ENCODE data around the gene AQP7.
"Not testable (repeated sequence)": the region's sequence is repeated elsewhere in the genome, so short reads cannot be mapped to it uniquely, and the experiment has no call there.

AQP7 gene

DNA sequence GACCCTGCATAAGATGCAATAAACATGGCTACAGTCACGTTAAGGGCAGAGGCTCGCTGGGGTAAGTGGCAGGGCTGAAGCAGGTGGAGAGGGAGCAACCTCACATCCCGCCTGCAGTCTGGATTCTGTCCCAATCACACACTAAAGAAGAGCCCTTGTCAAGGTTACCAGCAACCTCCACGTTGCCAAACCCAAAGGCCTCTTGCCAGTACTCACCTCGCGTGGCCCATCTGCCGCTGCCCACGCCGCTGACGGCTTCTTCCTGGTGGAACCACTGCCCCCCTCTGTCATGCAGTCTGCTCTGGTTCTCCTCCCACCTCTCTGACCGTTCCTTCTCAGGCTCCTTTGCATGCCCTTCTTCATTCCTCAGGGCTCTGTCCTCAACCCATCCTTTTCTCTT is 8.8 kb downstream of the AQP7 start:
- DNase-seq: peak; percentile 30

DNA sequence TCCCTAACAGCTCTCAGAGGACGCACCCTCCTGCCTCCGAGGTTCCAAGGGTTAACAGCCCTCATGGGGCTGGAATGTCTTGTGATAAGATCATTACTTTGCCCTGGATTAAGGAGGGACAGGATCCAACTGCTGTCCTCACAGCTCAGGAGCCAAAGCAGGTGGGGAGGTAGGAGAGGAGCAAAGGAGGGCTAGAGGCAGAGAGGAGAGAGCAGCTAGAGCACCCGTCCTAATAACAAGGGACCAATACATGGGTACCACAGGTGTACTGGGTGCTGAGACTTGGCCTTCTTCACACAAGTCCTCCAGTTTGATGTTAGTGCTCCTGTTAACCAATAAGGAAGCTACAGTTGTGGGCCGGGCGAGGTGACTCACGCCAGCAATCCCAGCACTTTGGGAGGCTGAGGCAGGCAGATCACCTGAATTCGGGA is 9.8 kb downstream of the AQP7 start:
- not testable (repeated sequence) for DNase-seq

DNA sequence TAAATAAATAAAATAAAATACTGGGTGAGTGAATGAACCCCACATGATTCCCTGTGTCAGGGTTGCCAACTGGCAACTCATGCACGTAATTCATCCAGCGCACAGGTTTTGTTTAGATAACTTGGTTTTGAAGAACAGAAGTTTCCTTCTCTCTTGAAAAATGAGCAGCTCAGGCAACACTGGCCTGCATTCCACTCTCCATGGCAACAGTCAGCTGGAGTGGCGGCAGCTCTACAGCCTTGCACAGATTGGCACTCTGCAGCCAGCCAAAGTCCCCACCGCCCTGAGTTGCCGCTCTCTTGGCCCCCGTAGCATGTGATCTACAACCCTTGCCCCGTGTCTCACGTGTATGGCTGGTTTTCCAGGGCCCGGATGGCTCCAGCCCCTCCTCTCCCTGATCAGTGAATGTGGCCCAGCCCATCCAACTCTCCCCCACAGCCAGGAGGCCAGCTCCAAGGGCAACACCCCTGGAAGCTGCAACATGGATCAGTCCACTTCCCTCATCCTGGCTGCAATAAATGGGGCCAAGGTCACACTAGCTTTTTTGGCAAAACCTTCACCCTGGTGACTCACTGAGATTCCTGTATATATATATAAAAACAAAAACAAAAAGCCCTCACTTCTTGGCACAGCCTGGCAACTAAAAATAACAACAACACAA is 11.1 kb downstream of the AQP7 start:
- DNase-seq: peak; percentile 30

- no peak for DNase-seq
Measured at GRCh38 chr9:33388110-33388994, 14.0 kb downstream of the AQP7 start.

- not testable (repeated sequence) for DNase-seq
Measured at GRCh38 chr9:33386998-33387397, 15.4 kb downstream of the AQP7 start.

DNA sequence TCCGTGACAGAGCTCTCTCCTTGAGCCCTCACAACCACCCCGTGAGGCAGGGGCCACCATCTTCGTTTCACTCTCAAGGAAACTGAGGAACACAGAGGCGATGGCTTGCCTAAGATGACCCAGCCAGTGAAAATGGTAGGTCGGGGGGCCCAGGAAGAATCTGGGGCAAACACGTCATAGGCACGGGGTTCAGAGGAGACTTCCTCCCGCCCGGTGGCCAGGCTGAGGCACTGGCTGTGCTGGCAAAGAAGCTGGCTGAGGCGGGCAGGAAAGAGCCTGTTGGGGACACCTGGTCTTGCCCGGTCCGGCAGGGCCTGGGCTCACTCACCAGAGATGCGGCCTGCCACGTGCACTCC is 15.7 kb downstream of the AQP7 start:
- not testable (repeated sequence) for DNase-seq

- DNase-seq: not testable (repeated sequence)
Measured at GRCh38 chr9:33385979-33386640, 16.3 kb downstream of the AQP7 start.

- not testable (repeated sequence) for DNase-seq
Measured at GRCh38 chr9:33385536-33385935, 16.8 kb downstream of the AQP7 start.

DNA sequence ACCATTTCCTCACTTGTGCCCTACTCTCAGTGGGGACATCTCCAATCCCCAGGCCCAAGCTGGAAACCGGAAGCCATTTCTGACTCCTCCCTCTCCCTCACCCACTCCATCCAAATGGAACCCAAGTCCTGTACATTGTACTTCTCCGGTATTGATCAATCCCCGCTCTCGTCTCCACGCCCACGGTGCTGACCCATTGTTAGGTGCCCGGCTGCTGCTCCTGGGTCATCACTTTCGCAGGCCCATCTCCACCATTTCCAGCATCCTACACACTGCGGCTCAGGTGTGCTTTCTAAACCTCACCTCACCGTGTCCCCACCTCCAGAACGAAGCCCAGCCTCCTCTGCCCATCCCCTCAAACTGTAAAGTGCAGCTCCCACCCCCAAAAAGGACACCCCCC is 19.0 kb downstream of the AQP7 start:
- DNase-seq: not testable (repeated sequence)

- DNase-seq: not testable (repeated sequence)
Measured at GRCh38 chr9:33382397-33382796, 20.0 kb downstream of the AQP7 start.

DNA sequence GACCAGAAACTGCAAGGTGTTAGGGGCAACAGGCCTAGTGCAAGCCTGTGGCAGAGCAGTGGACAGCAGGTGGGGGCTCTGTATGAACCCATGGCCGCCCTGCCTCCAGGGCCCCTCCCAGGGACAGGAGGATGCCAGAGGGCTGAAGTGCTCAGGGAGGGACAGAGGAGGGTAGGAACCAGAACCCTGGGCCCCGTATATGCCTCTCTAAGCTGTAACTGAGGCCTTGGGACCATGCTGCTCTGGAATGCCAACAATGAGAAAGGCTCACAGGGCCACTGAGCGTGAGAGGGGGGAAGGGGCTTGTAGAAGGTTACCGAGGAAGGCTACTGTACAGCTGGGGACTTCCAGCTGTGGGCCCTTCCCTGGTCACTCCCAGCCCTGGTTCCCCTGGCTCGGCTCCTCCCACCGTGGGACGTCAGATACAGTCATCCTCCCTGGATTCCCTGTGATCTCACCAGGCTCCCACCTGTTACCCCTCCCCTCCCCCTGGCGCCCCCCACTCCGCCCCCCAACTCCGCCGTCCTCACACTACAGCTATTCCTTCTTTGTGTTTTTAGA is 21.1 kb downstream of the AQP7 start:
- no peak for DNase-seq

- no peak for DNase-seq
Measured at GRCh38 chr9:33380390-33381094, 21.8 kb downstream of the AQP7 start.

- DNase-seq: no peak
Measured at GRCh38 chr9:33379666-33380389, 22.5 kb downstream of the AQP7 start.

GRCh38 chr9:33378121-33378795 is 24.1 kb downstream of the AQP7 start:
- DNase-seq: no peak

DNA sequence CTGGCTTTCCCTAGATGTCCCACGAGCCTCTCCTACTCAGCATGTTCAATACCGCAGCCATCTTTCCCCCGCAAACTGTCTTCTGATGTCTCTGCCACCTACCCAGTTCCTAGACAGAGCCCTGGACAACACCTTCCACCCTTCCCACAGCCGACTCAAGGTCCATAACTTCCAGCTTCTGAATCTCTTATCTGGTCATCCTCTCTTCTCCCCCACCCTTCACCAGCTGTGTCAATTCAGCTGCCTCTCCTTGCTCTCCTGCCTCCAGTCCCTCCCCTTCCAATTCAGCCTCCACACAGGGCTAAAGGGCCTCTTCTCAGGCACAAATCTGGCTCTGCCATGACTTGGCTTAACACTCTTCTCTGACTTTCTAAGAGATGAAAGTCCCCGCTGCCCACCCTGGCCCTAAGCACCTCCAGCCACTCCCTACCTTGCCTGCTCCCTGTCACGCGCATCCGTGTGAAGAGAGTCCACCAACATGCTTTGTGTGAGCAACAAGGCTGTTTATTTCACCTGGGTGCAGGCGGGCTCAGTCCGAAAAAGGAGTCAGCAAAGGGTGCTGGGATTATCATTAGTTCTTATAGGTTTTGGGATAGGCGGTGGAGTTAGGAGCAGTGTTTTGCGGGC is 25.2 kb downstream of the AQP7 start:
- no peak for DNase-seq

- no peak for DNase-seq
Measured at GRCh38 chr9:33375841-33376321, 26.5 kb downstream of the AQP7 start.

GRCh38 chr9:33375238-33375840 is 27.0 kb downstream of the AQP7 start:
- no peak for DNase-seq

DNA sequence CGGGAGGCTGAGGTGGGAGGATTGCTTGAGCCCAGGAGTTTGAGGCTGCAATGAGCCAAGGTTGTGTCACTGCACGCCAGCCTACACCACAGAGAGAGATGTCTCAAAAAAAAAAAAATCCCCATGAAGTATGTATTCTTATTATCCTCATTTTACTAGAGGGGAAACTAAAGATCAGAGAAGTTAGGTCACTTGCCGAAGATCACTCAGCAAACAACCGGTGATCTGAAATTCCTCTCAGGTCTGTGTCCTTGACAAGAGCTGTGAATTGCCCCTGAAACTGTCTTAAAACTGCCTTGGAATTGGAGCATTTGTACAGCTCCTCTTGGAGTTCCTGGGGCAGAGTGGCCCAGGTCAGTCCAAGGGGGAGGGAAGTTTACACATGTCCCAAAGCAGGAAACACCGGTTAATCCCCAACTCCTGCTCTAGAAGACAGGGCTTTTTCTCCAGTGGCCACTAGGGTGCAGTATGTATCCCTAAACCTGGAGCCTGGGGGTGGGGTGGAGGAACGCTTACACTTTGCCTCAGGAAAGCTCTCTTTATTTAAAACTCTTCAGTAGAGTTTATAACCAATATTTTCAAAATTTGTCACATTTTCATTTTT is 27.6 kb downstream of the AQP7 start:
- peak; percentile 76 for DNase-seq

DNA sequence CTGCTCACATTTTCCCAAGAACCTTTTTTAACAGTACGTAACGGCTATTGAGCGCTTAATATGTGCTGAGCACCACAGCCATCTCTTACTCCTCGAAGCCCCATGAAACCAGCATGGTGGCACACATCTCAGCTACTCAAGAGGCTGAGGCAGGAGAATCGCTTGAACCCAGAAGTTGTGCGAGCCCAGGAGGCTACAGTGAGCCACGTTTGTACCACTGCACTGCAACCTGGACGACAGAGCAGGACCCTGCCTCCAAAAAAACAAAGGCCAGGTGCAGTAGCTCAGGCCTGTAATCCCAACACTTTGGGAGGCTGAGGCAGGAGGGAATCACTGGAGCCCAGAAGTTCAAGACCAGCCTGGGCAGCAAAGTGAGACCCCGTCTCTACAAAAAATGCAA is 28.2 kb downstream of the AQP7 start:
- no peak for DNase-seq

GRCh38 chr9:33372900-33373299 is 29.5 kb downstream of the AQP7 start:
- no peak for DNase-seq

All from NCI-H2029 treated with DMSO at 0.1 percent for 48 hours (cell line).